Measurements from ENCODE around the gene SFMBT2. TPM values are rescaled to one million over a fixed set of nuclear protein-coding genes. Genes with fewer than 3 reads are reported as not detected.
"Not testable (repeated sequence)": the region's sequence is repeated elsewhere in the genome, so short reads cannot be mapped to it uniquely, and the experiment has no call there.

The SFMBT2 gene
- total RNA-seq, 1 experiment from 2014 or later = 2.4 TPM

DNA sequence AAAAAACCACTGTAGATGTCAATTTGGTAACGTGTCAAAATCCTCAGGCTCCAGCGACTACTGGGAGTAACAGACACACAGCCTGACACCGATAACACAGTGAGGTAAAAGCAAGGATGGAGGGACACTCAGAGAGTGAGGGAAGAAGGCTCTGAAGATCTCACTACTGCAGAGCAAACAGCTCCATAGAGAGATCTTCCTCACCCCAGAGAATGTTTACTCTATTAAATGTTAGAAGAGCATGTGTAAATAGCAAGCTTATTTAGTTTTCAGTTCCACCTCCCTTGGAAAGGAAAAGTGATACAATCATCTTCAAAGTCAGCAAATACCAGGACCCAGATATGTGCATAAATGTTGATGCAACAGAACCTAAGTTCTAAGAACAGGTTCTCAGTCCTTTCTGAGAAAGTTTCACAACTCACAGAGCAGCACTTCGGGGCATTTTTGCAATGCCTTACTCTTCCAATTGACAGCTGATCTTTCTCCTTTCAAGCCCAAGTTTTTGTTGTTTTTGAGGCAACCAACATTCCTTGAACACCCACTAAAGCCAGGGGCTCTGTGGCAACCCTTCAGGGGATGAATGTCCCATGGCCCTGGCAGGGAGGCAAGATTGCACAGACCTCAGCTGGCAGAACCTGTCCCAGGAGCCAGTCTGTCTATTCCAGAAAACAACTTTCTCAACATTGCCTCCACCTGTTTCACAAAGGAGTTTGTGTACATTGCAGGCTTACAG lies 177.4 kb downstream of the SFMBT2 start:
- DNase-seq (ENCODE audit: low read depth) = no peak

GRCh38 chr10:7231509-7232414 lies 179.1 kb downstream of the SFMBT2 start:
- no peak for DNase-seq (ENCODE audit: low read depth)

- no peak for DNase-seq (ENCODE audit: low read depth)
Observed at GRCh38 chr10:7230951-7231350, 179.9 kb downstream of the SFMBT2 start.

- DNase-seq (ENCODE audit: low read depth) = no peak
Observed at GRCh38 chr10:7230036-7230435, 180.8 kb downstream of the SFMBT2 start.

GRCh38 chr10:7225133-7225532 lies 185.7 kb downstream of the SFMBT2 start:
- DNase-seq (ENCODE audit: low read depth) = no peak

DNA sequence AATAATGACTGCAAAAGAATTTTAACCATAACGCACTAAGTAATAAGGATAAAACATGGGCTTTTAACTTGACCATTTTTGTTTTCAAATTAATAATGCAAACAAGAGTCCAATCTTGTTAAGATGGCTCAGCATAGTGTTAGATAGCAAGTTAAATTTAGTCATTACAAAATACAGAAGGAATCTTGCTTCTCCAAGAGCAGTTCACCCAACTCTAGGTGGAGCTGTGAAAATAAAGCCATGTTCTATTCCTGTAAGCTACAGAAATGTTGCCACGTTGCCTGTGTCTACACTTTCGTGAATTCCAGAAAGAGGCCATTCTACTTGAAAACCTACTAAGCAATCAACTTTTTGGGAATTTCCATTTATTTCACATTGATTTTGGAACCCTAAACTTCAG lies 191.9 kb downstream of the SFMBT2 start:
- no peak for DNase-seq (ENCODE audit: low read depth)

DNA sequence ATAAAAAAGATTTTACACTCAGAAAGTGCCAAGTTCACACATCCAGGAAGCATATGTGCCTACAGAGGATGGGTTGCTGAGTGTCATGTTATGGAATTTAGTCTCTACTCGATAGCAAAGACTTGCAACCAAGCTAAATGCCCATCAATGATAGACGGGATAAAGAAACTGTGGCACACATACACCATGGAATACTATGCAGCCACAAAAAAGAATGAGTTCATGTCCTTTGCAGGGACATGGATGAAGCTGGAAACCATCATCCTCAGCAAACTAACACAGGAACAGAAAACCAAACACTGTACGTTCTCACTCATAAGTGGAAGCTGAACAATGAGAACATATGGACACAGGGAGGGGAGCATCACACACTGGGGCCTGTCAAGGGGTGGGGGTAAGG lies 198.1 kb downstream of the SFMBT2 start:
- not testable (repeated sequence) for DNase-seq (ENCODE audit: low read depth)

- DNase-seq (ENCODE audit: low read depth) = no peak
Observed at GRCh38 chr10:7211857-7212577, 198.8 kb downstream of the SFMBT2 start.

DNA sequence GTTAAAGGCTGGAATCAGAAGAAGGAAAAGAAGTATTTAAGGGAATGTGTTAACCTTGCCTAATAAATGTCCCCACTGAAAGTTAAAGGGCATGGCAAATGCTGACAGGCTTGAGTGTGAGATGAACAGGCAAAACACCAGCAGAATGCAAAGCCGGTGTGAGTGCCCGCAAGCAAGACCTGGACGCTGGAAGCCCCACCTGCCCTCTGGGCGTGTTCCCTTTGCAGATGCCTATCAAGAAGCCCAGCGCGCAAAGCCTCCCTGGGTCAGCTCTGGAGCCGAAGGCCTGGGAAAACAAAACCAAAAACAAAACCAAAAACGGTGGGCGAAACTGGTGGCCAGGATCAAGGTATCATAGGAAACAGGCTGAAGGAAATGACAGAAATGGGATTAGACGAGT lies 200.3 kb downstream of the SFMBT2 start:
- DNase-seq (ENCODE audit: low read depth) = no peak

- DNase-seq (ENCODE audit: low read depth) = no peak
Observed at GRCh38 chr10:7209458-7209857, 201.4 kb downstream of the SFMBT2 start.

- no peak for DNase-seq (ENCODE audit: low read depth)
Observed at GRCh38 chr10:7206412-7207100, 204.3 kb downstream of the SFMBT2 start.

- DNase-seq (ENCODE audit: low read depth) = no peak
Observed at GRCh38 chr10:7205656-7206055, 205.2 kb downstream of the SFMBT2 start.

DNA sequence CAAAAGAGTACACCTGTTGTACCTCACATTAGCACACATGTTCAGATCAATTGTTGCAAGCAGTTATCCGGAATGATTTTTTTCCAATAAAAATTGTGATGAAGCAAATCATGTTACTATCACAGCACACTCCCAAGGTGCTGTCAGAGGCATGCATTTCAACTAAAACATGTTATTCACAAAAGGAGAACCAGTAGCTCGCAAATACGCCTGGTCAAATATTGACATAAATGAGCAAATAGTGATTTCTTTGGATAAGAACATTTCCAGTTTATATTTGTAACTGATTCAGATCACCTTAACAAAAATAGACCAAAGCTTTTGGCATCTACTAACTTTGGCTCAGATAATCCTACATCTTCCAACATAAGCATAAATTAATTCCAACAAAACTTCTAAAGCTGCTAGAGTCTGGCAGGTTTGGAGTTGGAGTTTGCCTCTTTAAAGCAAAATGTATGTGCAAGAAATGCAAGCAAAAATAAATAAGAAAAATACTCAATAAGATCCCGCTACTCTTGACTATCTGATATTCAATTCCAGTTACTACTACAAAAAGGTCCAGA lies 208.0 kb downstream of the SFMBT2 start:
- DNase-seq (ENCODE audit: low read depth) = no peak

DNA sequence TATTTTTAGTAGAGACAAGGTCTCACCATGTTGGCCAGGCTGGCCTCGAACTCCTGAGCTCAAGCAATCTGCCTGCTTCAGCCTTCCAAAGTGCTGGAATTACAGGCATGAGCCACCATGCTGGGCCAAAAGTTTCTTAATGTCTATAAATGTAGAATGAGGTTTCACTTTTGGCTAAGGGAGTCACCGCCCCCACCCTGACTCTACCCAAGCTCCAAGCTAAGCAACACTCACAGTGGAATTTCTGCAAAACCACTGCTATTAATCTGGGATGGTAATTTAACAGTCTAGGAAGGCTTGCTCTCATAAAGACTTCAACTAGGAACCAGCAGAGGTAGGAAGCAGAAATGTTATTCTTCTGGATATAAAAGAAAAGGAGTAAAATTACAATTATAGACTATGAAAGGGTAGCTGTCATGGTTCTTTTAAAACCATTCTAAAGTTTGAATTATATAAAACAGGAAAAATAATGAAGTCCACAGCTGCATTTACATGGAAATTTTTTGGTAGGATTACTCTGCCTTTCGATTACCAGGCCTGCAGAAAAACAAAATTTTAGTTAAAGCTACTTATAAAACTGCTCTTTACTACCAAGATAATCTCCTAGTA lies 211.6 kb downstream of the SFMBT2 start:
- DNase-seq (ENCODE audit: low read depth) = no peak

DNA sequence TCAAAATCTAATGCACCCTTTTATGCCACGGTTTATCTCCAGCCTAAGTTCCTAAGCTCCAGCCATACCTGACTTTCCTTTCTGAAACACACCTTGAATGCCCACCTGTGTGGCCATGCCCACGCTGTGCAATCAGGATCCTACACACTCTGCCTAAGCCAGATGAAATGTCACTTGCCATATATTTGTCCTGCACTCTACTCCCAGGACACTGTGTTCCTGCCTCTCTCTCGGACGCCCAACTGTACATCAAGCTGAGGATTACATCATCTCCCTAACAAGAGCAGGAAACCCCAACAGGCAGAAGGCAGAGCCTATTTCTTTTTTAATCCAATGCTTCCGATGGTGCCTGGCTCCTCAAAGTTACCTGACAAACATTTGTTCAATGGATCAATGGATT lies 214.6 kb downstream of the SFMBT2 start:
- no peak for DNase-seq (ENCODE audit: low read depth)

DNA sequence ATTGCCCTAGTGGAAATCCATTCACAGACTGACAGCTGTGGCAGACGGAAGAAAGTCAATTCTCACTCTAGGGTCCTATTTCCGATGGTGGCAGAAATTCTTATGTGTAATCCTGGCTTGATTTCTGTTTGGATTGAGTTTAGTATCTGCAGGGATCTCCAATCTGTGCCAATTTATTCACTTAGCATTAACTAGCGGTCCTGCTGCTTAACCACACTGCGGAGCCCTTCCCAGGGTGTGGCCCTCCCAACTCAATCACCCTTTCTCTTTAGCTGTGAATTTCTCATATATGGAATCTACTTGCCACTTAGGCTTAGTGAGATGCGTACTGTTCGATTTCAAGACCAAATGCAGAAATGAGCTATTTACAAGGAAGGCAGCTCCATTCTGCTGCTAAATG lies 215.7 kb downstream of the SFMBT2 start:
- no peak for DNase-seq (ENCODE audit: low read depth)

GRCh38 chr10:7194571-7194970 lies 216.3 kb downstream of the SFMBT2 start:
- DNase-seq (ENCODE audit: low read depth) = no peak

DNA sequence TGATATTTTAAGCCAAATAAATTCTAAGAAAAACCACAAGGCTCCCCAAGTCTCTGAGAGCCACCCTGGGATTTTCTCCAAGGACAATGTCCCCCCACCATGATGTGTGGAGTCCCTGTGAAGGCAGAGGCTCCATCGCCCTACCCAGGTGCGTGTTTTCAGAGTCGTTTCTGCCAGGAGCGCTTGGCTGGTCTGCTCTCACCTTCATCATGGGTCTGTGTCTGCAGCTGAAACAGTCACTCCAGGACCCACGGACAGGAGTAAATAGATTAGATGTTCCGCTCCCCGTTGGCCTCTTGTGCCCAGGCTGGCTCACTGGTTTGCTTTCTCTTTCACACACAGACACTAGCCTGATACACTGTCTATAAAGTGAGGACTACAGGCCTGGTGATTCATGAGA lies 217.5 kb downstream of the SFMBT2 start:
- DNase-seq (ENCODE audit: low read depth) = no peak

GRCh38 chr10:7192831-7193361 lies 217.9 kb downstream of the SFMBT2 start:
- DNase-seq (ENCODE audit: low read depth) = no peak

DNA sequence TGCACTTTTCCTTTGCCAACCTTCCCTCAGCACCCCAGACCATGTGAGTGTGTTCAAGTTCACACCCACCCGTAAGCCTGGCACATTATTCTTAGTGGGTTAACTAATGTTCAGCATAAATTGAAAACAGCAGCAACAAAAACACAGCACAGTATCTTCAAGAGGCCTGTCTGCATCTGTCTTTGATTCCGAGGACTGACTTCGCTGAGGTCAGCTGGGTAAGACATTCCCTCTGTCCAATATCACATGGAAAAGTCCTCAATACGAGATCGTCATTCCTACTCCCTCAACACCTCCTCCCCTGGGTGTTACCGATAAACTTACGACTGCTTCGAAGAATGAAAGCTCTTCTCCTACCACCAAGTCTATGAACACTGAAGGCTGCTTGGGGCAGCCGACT lies 218.8 kb downstream of the SFMBT2 start:
- DNase-seq (ENCODE audit: low read depth) = no peak
